D721Med (cell line): ENCODE measurements around the gene TMEM42.
"Not testable (repeated sequence)": the region's sequence is repeated elsewhere in the genome, so short reads cannot be mapped to it uniquely, and the experiment has no call there.

ENCODE experiments used
- DNase-seq: peaks from one replicate; pipeline ENCODE4 v3.0.0; 2011; ENCODE audit warnings: low spot score; ENCODE audit not compliant: insufficient read length
- FAIRE-seq: peaks from 2 replicates; lab custom pipeline; 2011; peaks lifted over from hg19 to GRCh38; lab: Jason Lieb, UNC
- TF ChIP-seq, protein P1 (sequence below): IDR thresholded peaks from 2 replicates; pipeline ENCODE4 v1.5.1; 2012; ENCODE audit warnings: mild to moderate bottlenecking, control low read depth; ENCODE audit not compliant: insufficient read depth; ENCODE audit errors: missing control alignments

TMEM42 gene

GRCh38 chr3:44832965-44833364 is 28.7 kb upstream of the TMEM42 start:
- TF ChIP-seq, protein P1, sequence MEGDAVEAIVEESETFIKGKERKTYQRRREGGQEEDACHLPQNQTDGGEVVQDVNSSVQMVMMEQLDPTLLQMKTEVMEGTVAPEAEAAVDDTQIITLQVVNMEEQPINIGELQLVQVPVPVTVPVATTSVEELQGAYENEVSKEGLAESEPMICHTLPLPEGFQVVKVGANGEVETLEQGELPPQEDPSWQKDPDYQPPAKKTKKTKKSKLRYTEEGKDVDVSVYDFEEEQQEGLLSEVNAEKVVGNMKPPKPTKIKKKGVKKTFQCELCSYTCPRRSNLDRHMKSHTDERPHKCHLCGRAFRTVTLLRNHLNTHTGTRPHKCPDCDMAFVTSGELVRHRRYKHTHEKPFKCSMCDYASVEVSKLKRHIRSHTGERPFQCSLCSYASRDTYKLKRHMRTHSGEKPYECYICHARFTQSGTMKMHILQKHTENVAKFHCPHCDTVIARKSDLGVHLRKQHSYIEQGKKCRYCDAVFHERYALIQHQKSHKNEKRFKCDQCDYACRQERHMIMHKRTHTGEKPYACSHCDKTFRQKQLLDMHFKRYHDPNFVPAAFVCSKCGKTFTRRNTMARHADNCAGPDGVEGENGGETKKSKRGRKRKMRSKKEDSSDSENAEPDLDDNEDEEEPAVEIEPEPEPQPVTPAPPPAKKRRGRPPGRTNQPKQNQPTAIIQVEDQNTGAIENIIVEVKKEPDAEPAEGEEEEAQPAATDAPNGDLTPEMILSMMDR = no peak
- FAIRE-seq (no peak), DNase-seq (no peak)

GRCh38 chr3:44833394-44833793 is 28.3 kb upstream of the TMEM42 start:
- TF ChIP-seq, protein P1 = no peak
- DNase-seq = no peak
- FAIRE-seq = no peak

GRCh38 chr3:44835684-44836083 is 26.0 kb upstream of the TMEM42 start:
- no peak for DNase-seq
- FAIRE-seq = no peak
- TF ChIP-seq, protein P1 = no peak

- FAIRE-seq = peak; percentile 6
- TF ChIP-seq, protein P1 = no peak
- no peak for DNase-seq
Measured at GRCh38 chr3:44842376-44842775, 19.3 kb upstream of the TMEM42 start.

- DNase-seq = no peak
- TF ChIP-seq, protein P1 = no peak
- FAIRE-seq = no peak
Measured at GRCh38 chr3:44845528-44846520, 15.9 kb upstream of the TMEM42 start.

DNA sequence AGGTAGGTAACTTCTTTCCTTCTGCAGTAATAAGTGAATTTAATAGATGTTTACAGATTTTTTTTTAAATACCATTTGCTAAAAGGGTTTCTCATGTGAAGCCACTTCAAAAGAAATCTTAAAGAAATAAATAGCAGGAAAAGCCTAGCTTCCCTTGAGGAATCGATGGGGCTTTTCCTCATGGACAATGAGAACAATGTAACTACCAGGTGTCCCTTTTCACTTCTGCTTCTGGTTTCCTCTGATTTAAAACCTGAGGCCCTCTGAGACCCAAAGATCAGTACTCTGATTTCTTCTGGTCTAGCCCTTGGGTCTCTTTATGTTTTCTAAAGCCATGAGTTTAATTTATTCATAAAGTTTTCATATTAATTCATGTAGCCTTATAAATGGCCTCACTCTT is 13.1 kb upstream of the TMEM42 start:
- TF ChIP-seq, protein P1 = no peak
- no peak for DNase-seq
- no peak for FAIRE-seq

DNA sequence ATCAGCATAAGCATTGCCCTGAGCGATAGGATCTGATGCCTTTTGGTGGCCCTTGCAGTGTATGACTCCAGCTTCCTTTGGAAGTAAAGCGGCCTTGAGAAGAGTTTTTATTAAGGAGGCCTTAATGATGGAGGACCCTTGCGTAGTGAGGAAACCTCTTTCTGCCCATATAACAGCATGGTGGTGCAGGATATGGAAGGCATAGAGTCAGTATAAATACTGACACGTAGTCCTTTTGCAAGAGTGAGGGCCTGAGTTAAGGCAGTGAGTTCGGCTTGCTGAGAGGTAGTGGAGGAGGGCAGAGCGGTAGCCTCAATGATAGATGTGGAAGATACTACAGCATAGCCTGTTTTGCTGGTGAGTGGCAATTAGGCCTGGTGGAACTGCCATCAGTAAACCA is 5.0 kb upstream of the TMEM42 start:
- not testable (repeated sequence) for FAIRE-seq, DNase-seq
